Mesothelial cell of epicardium (in vitro differentiated cells): ENCODE results near the gene KIF3C. TPM values are rescaled to one million over a fixed set of nuclear protein-coding genes. Genes with fewer than 3 reads are reported as not detected.

Source experiments
- DNase-seq, 2 experiments: peaks; one replicate each; pipeline ENCODE4 v3.0.0; 2021; ENCODE audit warnings: low spot score in 2 of 2; ENCODE audit not compliant: unreplicated experiment in 2 of 2
- H3K27ac Mint-ChIP-seq: 2 replicates; pipeline ENCODE4 v1.8.0; 2021; ENCODE audit warnings: mixed read lengths
- H3K27me3 Mint-ChIP-seq: 2 replicates; pipeline ENCODE4 v1.8.0; 2021; ENCODE audit warnings: low read depth, mixed read lengths
- H3K36me3 Mint-ChIP-seq: 2 replicates; pipeline ENCODE4 v1.8.0; 2021; ENCODE audit warnings: mixed read lengths
- H3K4me1 Mint-ChIP-seq: 2 replicates; pipeline ENCODE4 v1.8.0; 2021; ENCODE audit warnings: mixed read lengths
- H3K4me3 Mint-ChIP-seq: 2 replicates; pipeline ENCODE4 v1.8.0; 2021; ENCODE audit warnings: mild to moderate bottlenecking, moderate library complexity, mixed read lengths
- H3K9me3 Mint-ChIP-seq: 2 replicates; pipeline ENCODE4 v1.8.0; 2021; ENCODE audit warnings: mixed read lengths
- total RNA-seq: library from RNA; stranded (reverse); gene quantifications from 3 replicates; pipeline ENCODE4 v1.2.1, GENCODE V29; 2021
- TF ChIP-seq, protein P1 (sequence below): fragments of 200-600 bp; sonication (generic); IDR thresholded peaks from one replicate; pipeline ENCODE4 v1.5.0; 2021; ENCODE audit warnings: antibody characterized with exemption; ENCODE audit not compliant: unreplicated experiment

Gene KIF3C
- total RNA-seq, 1 donor from 2014 or later: 39.5 TPM

DNA sequence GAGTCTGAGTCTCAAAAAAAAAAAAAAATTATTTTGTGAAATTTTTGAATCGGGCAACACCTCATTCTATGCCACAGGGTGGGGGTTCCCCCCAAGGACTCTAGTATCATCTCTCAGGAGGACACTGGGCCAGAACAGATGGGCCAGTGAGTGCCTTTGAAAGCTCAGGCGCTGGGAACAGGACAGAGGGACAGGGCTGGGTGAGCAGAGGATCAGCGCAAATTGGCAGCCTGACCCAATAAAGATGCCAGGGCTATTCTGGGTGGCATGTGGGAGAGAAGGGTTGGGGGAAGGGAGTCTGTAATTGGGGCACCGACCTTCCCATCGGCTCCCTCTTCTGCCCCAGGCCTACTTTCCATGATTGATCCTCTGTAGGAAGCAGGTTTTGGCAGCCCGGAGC lies 44.0 kb downstream of the KIF3C start:
- Mint-ChIP-seq H3K4me3 (no peak overlapping the region), H3K27ac (no peak overlapping the region), H3K4me1 (peaks cover 4% of the 10 kb centered on the region), H3K36me3 (peaks cover 27% of the 10 kb centered on the region), H3K27me3 (no peaks in the 10 kb centered on the region), H3K9me3 (no peaks in the 10 kb centered on the region)
- no peak for DNase-seq
- TF ChIP-seq, protein P1, sequence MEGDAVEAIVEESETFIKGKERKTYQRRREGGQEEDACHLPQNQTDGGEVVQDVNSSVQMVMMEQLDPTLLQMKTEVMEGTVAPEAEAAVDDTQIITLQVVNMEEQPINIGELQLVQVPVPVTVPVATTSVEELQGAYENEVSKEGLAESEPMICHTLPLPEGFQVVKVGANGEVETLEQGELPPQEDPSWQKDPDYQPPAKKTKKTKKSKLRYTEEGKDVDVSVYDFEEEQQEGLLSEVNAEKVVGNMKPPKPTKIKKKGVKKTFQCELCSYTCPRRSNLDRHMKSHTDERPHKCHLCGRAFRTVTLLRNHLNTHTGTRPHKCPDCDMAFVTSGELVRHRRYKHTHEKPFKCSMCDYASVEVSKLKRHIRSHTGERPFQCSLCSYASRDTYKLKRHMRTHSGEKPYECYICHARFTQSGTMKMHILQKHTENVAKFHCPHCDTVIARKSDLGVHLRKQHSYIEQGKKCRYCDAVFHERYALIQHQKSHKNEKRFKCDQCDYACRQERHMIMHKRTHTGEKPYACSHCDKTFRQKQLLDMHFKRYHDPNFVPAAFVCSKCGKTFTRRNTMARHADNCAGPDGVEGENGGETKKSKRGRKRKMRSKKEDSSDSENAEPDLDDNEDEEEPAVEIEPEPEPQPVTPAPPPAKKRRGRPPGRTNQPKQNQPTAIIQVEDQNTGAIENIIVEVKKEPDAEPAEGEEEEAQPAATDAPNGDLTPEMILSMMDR: no peak

DNA sequence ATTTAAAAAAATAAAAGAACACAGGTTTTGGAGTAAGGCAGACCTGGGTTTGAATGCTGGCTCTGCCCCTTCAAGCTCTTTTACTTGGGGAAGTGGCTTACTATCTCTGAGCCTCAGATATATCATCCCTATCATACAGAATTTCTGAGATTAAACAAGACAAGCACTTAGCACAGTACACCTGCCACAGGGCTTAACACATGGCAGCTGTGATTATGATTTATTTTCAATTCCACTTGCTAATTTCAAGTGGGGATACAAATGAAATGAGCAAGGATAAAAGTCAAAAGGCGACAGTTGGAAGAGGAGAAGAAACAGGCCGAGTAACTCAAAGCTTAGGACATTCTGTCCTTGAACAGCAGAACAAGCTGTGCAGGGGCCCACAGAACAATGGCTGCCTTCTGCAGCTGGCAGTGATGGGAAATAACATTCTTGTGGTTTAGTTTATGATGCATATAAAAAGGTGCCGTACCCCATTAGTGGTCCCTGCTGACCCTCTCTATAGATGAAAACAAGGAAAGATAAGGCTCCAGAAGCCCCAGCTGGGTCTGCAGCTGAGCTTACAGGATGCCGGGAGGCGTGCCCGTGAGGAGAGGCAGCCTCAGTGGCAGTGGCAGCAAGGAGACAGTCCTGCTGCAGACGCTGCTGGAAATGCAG lies 45.3 kb downstream of the KIF3C start:
- H3K9me3 Mint-ChIP-seq: no peaks in the 10 kb centered on the region
- TF ChIP-seq, protein P1: no peak
- peaks cover 25% of the 10 kb centered on the region for H3K36me3 Mint-ChIP-seq
- H3K27ac Mint-ChIP-seq: no peak overlapping the region
- no peak for DNase-seq
- no peaks in the 10 kb centered on the region for H3K27me3 Mint-ChIP-seq
- H3K4me3 Mint-ChIP-seq: no peak overlapping the region
- H3K4me1 Mint-ChIP-seq: peaks cover 4% of the 10 kb centered on the region

DNA sequence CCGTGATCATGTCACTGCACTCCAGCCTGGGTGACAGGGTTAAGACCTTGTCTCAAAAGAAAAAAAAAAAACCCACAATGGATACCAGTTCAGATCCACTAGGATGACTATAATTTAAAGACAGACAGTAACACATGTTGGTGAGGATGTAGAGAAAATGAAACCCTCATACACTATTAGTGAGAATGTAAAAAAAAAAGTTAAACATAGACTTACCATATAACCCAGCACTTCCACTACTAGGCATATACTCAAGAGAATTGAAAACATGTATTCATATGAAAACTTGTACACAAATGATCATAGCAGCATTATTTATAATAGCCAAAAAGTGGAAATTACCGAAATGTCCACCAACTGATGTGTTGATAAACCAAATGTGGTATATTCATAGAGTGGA lies 48.7 kb downstream of the KIF3C start:
- TF ChIP-seq, protein P1: no peak
- H3K27ac Mint-ChIP-seq: no peak overlapping the region
- no peaks in the 10 kb centered on the region for H3K27me3 Mint-ChIP-seq

DNA sequence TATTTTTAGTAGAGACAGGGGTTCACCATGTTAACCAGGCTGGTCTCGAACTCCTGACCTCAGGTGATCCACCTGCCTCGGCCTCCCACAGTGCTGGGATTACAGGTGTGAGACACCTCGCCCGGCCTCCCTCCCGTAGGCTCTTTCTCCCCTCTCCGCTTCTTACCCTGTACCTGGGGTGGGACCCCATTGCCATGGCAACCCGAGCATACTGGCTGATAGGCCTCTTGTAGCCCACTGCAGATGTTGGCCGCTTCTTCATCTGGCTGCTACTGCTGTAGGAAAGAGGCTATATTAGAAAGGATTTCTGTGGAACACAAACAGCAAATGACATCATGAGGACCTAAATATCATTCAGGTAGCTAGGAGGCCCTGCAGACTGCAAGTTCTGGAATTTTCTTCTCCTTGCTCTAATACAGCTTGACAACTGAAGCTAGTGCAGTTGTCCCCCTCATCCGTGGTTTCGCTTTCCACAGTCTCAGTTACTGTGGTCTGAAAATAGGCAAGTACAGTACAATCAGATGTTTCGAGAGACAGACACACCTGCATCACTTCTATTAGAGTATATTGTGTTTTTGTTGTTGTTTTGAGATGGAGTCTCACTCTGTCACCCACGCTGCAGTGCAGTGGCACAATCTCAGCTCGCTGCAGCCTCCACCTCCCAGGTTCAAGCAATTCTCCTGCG lies 52.4 kb downstream of the KIF3C start:
- no peak for DNase-seq
- no peaks in the 10 kb centered on the region for H3K9me3 Mint-ChIP-seq
- no peaks in the 10 kb centered on the region for H3K4me1 Mint-ChIP-seq
- H3K36me3 Mint-ChIP-seq: peaks cover 40% of the 10 kb centered on the region
- no peaks in the 10 kb centered on the region for H3K27me3 Mint-ChIP-seq
- H3K27ac Mint-ChIP-seq: no peak overlapping the region
- TF ChIP-seq, protein P1: no peak
- H3K4me3 Mint-ChIP-seq: no peak overlapping the region

More for the DNA sequence above, 48.7 kb downstream of the KIF3C start:
- H3K4me3 Mint-ChIP-seq: no peak overlapping the region
- peaks cover 21% of the 10 kb centered on the region for H3K36me3 Mint-ChIP-seq
- DNase-seq: no peak
- H3K9me3 Mint-ChIP-seq: no peaks in the 10 kb centered on the region
- peaks cover 4% of the 10 kb centered on the region for H3K4me1 Mint-ChIP-seq

DNA sequence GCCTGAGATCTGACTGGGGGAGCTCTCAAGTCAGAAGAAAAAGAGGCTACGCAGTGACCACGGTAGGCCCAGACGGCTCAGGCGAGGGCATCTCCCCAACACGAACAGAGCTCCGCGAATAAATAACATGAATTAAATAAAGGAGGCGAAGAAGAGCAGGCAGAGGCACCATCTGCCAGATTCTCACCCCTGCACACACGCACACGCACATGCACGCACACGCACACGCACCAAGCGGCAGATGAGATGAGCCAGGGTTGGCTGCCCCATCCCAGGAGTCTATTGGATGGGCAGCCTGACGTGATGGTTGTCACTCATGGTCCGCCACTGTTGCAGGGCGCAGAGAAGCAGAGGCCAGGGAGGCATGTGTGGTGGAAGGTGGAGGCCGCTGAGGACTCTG lies 53.6 kb downstream of the KIF3C start:
- no peaks in the 10 kb centered on the region for H3K4me1 Mint-ChIP-seq
- DNase-seq: no peak
- H3K9me3 Mint-ChIP-seq: no peaks in the 10 kb centered on the region
- H3K27me3 Mint-ChIP-seq: no peaks in the 10 kb centered on the region
- TF ChIP-seq, protein P1: no peak
- no peak overlapping the region for H3K4me3 Mint-ChIP-seq
- peaks cover 36% of the 10 kb centered on the region for H3K36me3 Mint-ChIP-seq
- H3K27ac Mint-ChIP-seq: no peak overlapping the region
